T47D (cell line): ENCODE measurements around the gene ARL15.

Source experiments
- DNase-seq, 2 experiments: peaks; one replicate each; pipeline versions ENCODE4 v3.0.0 to v3.0.0-alpha.2; 2011 to 2012; ENCODE audit warnings: low read depth in 1 of 2, low spot score in 1 of 2
- JUND ChIP-seq: IDR thresholded peaks from 2 replicates; pipeline ENCODE4 v1.6.1; 2012; ENCODE audit warnings: low read depth
- in situ Hi-C: cut with HindIII; loops from 2 replicates; pipeline ENCODE4 v1.10.0; 2016; ENCODE audit warnings: low sequenced_read_pairs, low pct_unique_long_range_greater_than_20kb

The ARL15 gene

GRCh38 chr5:54187694-54188093 is 122.7 kb downstream of the ARL15 start:
- DNase-seq = no peak
- in situ Hi-C loops = no loop called here
- no peak for TF ChIP-seq JUND

GRCh38 chr5:54186912-54187445 is 123.4 kb downstream of the ARL15 start:
- no peak for DNase-seq
- TF ChIP-seq JUND = no peak
- in situ Hi-C loops = no loop called here

GRCh38 chr5:54186108-54186507 is 124.3 kb downstream of the ARL15 start:
- no peak for DNase-seq
- TF ChIP-seq JUND = no peak
- in situ Hi-C loops = no loop called here

- TF ChIP-seq JUND = no peak
- in situ Hi-C loops = no loop called here
- no peak for DNase-seq
These were observed 125.6 kb downstream of the ARL15 start for GRCh38 chr5:54184806-54185205.

- no peak for TF ChIP-seq JUND
- in situ Hi-C loops = no loop called here
- DNase-seq = no peak
These were observed 129.7 kb downstream of the ARL15 start for GRCh38 chr5:54180630-54181031.

- in situ Hi-C loops = no loop called here
- no peak for DNase-seq
- no peak for TF ChIP-seq JUND
These were observed 131.4 kb downstream of the ARL15 start for GRCh38 chr5:54178991-54179390.

- no peak for DNase-seq
- in situ Hi-C loops = no loop called here
- TF ChIP-seq JUND = no peak
These were observed 132.2 kb downstream of the ARL15 start for GRCh38 chr5:54178207-54178606.

GRCh38 chr5:54177058-54177457 is 133.3 kb downstream of the ARL15 start:
- in situ Hi-C loops = no loop called here
- TF ChIP-seq JUND = no peak
- no peak for DNase-seq

- no peak for TF ChIP-seq JUND
- DNase-seq = no peak
- in situ Hi-C loops = no loop called here
These were observed 134.1 kb downstream of the ARL15 start for GRCh38 chr5:54176066-54176830.

- DNase-seq = no peak
- TF ChIP-seq JUND = no peak
- in situ Hi-C loops = no loop called here
These were observed 137.1 kb downstream of the ARL15 start for GRCh38 chr5:54173251-54173650.

- TF ChIP-seq JUND = no peak
- in situ Hi-C loops = no loop called here
- no peak for DNase-seq
These were observed 138.6 kb downstream of the ARL15 start for GRCh38 chr5:54171645-54172384.

GRCh38 chr5:54165687-54166086 is 144.7 kb downstream of the ARL15 start:
- in situ Hi-C loops = no loop called here
- TF ChIP-seq JUND = no peak
- DNase-seq = no peak

- in situ Hi-C loops = no loop called here
- DNase-seq = no peak
- TF ChIP-seq JUND = no peak
These were observed 148.2 kb downstream of the ARL15 start for GRCh38 chr5:54162184-54162583.

- TF ChIP-seq JUND = no peak
- no peak for DNase-seq
- in situ Hi-C loops = no loop called here
These were observed 150.0 kb downstream of the ARL15 start for GRCh38 chr5:54160329-54160728.
